H1 (cell line): Measurements from ENCODE around the gene SMYD3. TPM values are rescaled to one million over a fixed set of nuclear protein-coding genes. Genes with fewer than 3 reads are reported as not detected.

Experiments used
- CTCF ChIA-PET: fragments of 300-600 bp; sonication (Branson Sonifier 250); formaldehyde crosslinking; loops from one replicate; lab custom pipeline; 2021; ENCODE audit not compliant: partially characterized antibody; lab: Charles Lee
- POLR2A ChIA-PET: fragments of 300-600 bp; sonication (Branson Sonifier 250); formaldehyde crosslinking; loops from one replicate; lab custom pipeline; 2021; ENCODE audit warnings: inconsistent platforms; ENCODE audit not compliant: partially characterized antibody; lab: Charles Lee
- DNase-seq, 2 experiments: peaks; one replicate each; pipeline versions ENCODE4 v3.0.0 to v3.0.0-alpha.2; 2010 to 2022; ENCODE audit warnings: low spot score in 2 of 2, low read depth in 1 of 2, mixed read lengths in 1 of 2
- FAIRE-seq: peaks from 2 replicates; lab custom pipeline; 2011; peaks lifted over from hg19 to GRCh38; lab: Jason Lieb, UNC
- H2AFZ ChIP-seq: 2 replicates; pipeline ENCODE4 v1.8.1; 2012; ENCODE audit warnings: low read length, inconsistent platforms
- H2AK5ac ChIP-seq: 2 replicates; pipeline ENCODE4 v1.6.1; 2013; ENCODE audit warnings: low read depth, low read length
- H2BK120ac ChIP-seq: replicated peaks from 2 replicates; pipeline ENCODE3; 2013; ENCODE audit warnings: low read depth, low read length, inconsistent platforms
- H2BK12ac ChIP-seq: 2 replicates; pipeline ENCODE4 v1.6.1; 2013; ENCODE audit warnings: low read depth, low read length
- H2BK15ac ChIP-seq: 2 replicates; pipeline ENCODE4 v1.6.1; 2013; ENCODE audit warnings: low read length
- H2BK20ac ChIP-seq: 2 replicates; pipeline ENCODE4 v1.6.1; 2013; ENCODE audit warnings: low read length
- H2BK5ac ChIP-seq: 2 replicates; pipeline ENCODE4 v1.6.1; 2013; ENCODE audit warnings: low read depth, low read length
- H3K14ac ChIP-seq: 2 replicates; pipeline ENCODE4 v1.6.1; 2013; ENCODE audit warnings: inconsistent platforms; ENCODE audit not compliant: insufficient read length
- H3K18ac ChIP-seq: 2 replicates; pipeline ENCODE4 v1.6.1; 2013; ENCODE audit warnings: low read length; ENCODE audit errors: extremely low read depth
- H3K23ac ChIP-seq: 2 replicates; pipeline ENCODE4 v1.6.1; 2013; ENCODE audit warnings: inconsistent platforms; ENCODE audit not compliant: insufficient read length
- H3K23me2 ChIP-seq: 2 replicates; pipeline ENCODE4 v1.6.1; 2013; ENCODE audit warnings: low read depth, low read length
- H3K27ac ChIP-seq: 2 replicates; pipeline ENCODE4 v1.6.1; 2011; ENCODE audit warnings: low read depth, low read length, inconsistent platforms
- H3K27me3 ChIP-seq, 4 experiments: replicated peaks in 1 of 4; 1 replicate in 1 of 4; 2 replicates in 3 of 4; pipeline versions ENCODE4 v1.6.1 to v1.8.1; 2011 to 2013; ENCODE audit warnings: low read length in 3 of 4, mild to moderate bottlenecking in 3 of 4, inconsistent platforms in 2 of 4, mixed read lengths in 2 of 4, moderate library complexity in 1 of 4; ENCODE audit not compliant: control insufficient read depth in 3 of 4, insufficient read depth in 3 of 4; ENCODE audit errors: extremely low read depth in 1 of 4
- H3K36me3 ChIP-seq, 4 experiments: 2 replicates each; pipeline versions ENCODE4 v1.6.1 to v1.8.1; 2011 to 2013; ENCODE audit warnings: mild to moderate bottlenecking in 4 of 4, low read length in 3 of 4, moderate library complexity in 2 of 4, control low read depth in 1 of 4, inconsistent platforms in 1 of 4; ENCODE audit not compliant: insufficient read depth in 4 of 4, control insufficient read depth in 2 of 4
- H3K4ac ChIP-seq: replicated peaks from 2 replicates; pipeline ENCODE3; 2013; ENCODE audit warnings: low read length, low read depth, mixed read lengths, inconsistent platforms; ENCODE audit not compliant: insufficient read length
- H3K4me1 ChIP-seq, 4 experiments: replicated peaks in 1 of 4; 1 replicate in 1 of 4; 2 replicates in 3 of 4; pipeline versions ENCODE4 v1.6.1 to v1.8.1; 2011 to 2013; ENCODE audit warnings: low read length in 3 of 4, inconsistent platforms in 2 of 4, mixed read lengths in 1 of 4; ENCODE audit not compliant: insufficient read depth in 4 of 4, control insufficient read depth in 3 of 4
- H3K4me2 ChIP-seq, 2 experiments: 2 replicates each; pipeline versions ENCODE4 v1.6.1 to v1.8.1; 2011 to 2013; ENCODE audit warnings: low read depth in 2 of 2, low read length in 2 of 2, control low read depth in 1 of 2, inconsistent platforms in 1 of 2, mild to moderate bottlenecking in 1 of 2; ENCODE audit not compliant: insufficient read depth in 1 of 2
- H3K4me3 ChIP-seq, 4 experiments: fragments of 200-600, 300-600 bp in 1 of 4; sonication (generic), shearing (Covaris generic), sonication (Bioruptor Twin) in 1 of 4; 2 replicates each; pipeline versions ENCODE4 v1.5.1 to v1.8.1; 2011 to 2016; ENCODE audit warnings: low read length in 4 of 4, low read depth in 3 of 4, control low read depth in 2 of 4, inconsistent platforms in 2 of 4, mild to moderate bottlenecking in 2 of 4, mixed read lengths in 1 of 4, moderate library complexity in 1 of 4; ENCODE audit not compliant: insufficient read depth in 2 of 4; ENCODE audit errors: extremely low read depth in 1 of 4
- H3K56ac ChIP-seq: replicated peaks from 2 replicates; pipeline ENCODE3; 2013; ENCODE audit warnings: low read depth, mild to moderate bottlenecking, mixed read lengths, low read length, inconsistent platforms; ENCODE audit not compliant: insufficient read length
- H3K79me1 ChIP-seq: 2 replicates; pipeline ENCODE4 v1.6.1; 2013; ENCODE audit warnings: low read depth, low read length, control low read depth
- H3K79me2 ChIP-seq, 2 experiments: 2 replicates each; pipeline versions ENCODE4 v1.6.1 to v1.8.1; 2012 to 2013; ENCODE audit warnings: low read length in 2 of 2, mild to moderate bottlenecking in 2 of 2, inconsistent platforms in 1 of 2; ENCODE audit not compliant: insufficient read depth in 2 of 2, control insufficient read depth in 1 of 2
- H3K9ac ChIP-seq, 4 experiments: replicated peaks in 1 of 4; 1 replicate in 1 of 4; 2 replicates in 3 of 4; pipeline versions ENCODE4 v1.6.1 to v1.8.1; 2011 to 2013; ENCODE audit warnings: low read depth in 3 of 4, low read length in 3 of 4, control low read depth in 2 of 4, mild to moderate bottlenecking in 2 of 4, moderate library complexity in 2 of 4, inconsistent platforms in 1 of 4; ENCODE audit errors: extremely low read depth in 1 of 4
- H3K9me3 ChIP-seq, 2 experiments: 2 replicates each; pipeline versions ENCODE4 v1.6.1 to v1.8.1; 2012 to 2013; ENCODE audit warnings: mild to moderate bottlenecking in 2 of 2, moderate library complexity in 2 of 2, control low read depth in 1 of 2, inconsistent platforms in 1 of 2, low read depth in 1 of 2, low read length in 1 of 2, mixed read lengths in 1 of 2; ENCODE audit not compliant: insufficient read depth in 2 of 2
- H4K20me1 ChIP-seq, 2 experiments: replicated peaks in 1 of 2; 2 replicates each; pipeline versions ENCODE3 to v1.8.1; 2011 to 2013; ENCODE audit warnings: inconsistent platforms in 2 of 2, low read length in 2 of 2, mild to moderate bottlenecking in 1 of 2; ENCODE audit not compliant: insufficient read depth in 2 of 2, control insufficient read depth in 1 of 2
- H4K5ac ChIP-seq: 2 replicates; pipeline ENCODE4 v1.6.1; 2013; ENCODE audit warnings: low read length, low read depth, mixed read lengths, inconsistent platforms; ENCODE audit not compliant: insufficient read length
- H4K8ac ChIP-seq: 2 replicates; pipeline ENCODE4 v1.8.0; 2013; ENCODE audit warnings: mild to moderate bottlenecking, moderate library complexity, low read length, inconsistent platforms; ENCODE audit not compliant: insufficient read depth; ENCODE audit errors: extremely low read depth
- H4K91ac ChIP-seq: replicated peaks from 2 replicates; pipeline ENCODE3; 2013; ENCODE audit warnings: low read length, mixed read lengths, inconsistent platforms; ENCODE audit not compliant: insufficient read length
- ATF2 ChIP-seq: IDR thresholded peaks from 2 replicates; pipeline ENCODE4 v1.6.1; 2012; ENCODE audit warnings: low read length, inconsistent platforms
- ATF3 ChIP-seq: IDR thresholded peaks from 2 replicates; pipeline ENCODE4 v1.6.1; 2011; ENCODE audit warnings: low read depth, mild to moderate bottlenecking, low read length; ENCODE audit not compliant: insufficient read depth
- BRCA1 ChIP-seq: IDR thresholded peaks from 2 replicates; pipeline ENCODE4 v1.6.1; 2012; ENCODE audit warnings: low read depth, low read length, improper control_type of control experiment
- CBX8 ChIP-seq: fragments of 300-800, 300-1000 bp; sonication (generic); IDR thresholded peaks from 2 replicates; pipeline ENCODE4 v1.7.1; 2016; ENCODE audit warnings: low read depth, low read length, borderline replicate concordance
- CREB1 ChIP-seq: IDR thresholded peaks from 2 replicates; pipeline ENCODE4 v1.6.1; 2012; ENCODE audit warnings: inconsistent platforms
- HDAC2 ChIP-seq, 2 experiments: fragments of 300-600 bp in 1 of 2; sonication (generic) in 1 of 2; IDR thresholded peaks; 2 replicates each; pipeline ENCODE4 v1.6.1; 2011 to 2012; ENCODE audit warnings: low read depth in 2 of 2, low read length in 2 of 2, mild to moderate bottlenecking in 2 of 2, moderate library complexity in 2 of 2, borderline replicate concordance in 1 of 2, inconsistent platforms in 1 of 2
- JUN ChIP-seq: IDR thresholded peaks from 2 replicates; pipeline ENCODE4 v1.6.1; 2011; ENCODE audit warnings: low read depth, mild to moderate bottlenecking, improper control_type of control experiment, low read length
- KDM1A ChIP-seq: fragments of 200-600, 300-600 bp; sonication (generic); IDR thresholded peaks from 2 replicates; pipeline ENCODE4 v1.7.1; 2016; ENCODE audit warnings: mild to moderate bottlenecking, low read length, borderline replicate concordance
- MAFK ChIP-seq: IDR thresholded peaks from 2 replicates; pipeline ENCODE4 v1.6.1; 2012; ENCODE audit warnings: low read depth, mild to moderate bottlenecking, improper control_type of control experiment, low read length
- POLR2A ChIP-seq, 2 experiments: IDR thresholded peaks; 1 replicate in 1 of 2; 2 replicates in 1 of 2; pipeline ENCODE4 v1.6.1; 2011; ENCODE audit warnings: low read depth in 2 of 2, low read length in 2 of 2, mild to moderate bottlenecking in 2 of 2; ENCODE audit errors: control extremely low read depth in 1 of 2
- RAD21 ChIP-seq, 2 experiments: IDR thresholded peaks in 1 of 2; conservative IDR thresholded peaks in 1 of 2; 2 replicates each; pipeline ENCODE4 v1.6.1; 2011; ENCODE audit warnings: low read depth in 2 of 2, low read length in 2 of 2, improper control_type of control experiment in 1 of 2, inconsistent platforms in 1 of 2, mild to moderate bottlenecking in 1 of 2, moderate library complexity in 1 of 2
- SIX5 ChIP-seq: IDR thresholded peaks from 2 replicates; pipeline ENCODE4 v1.6.1; 2011; ENCODE audit warnings: mild to moderate bottlenecking, low read depth, low read length
- WGBS, 2 experiments: shearing (Covaris generic) in 1 of 2; methylation state at CpG; one replicate each; pipeline versions ENCODE4 v1.1.6 to v1.1.7; 2013 to 2015; ENCODE audit warnings: low lambda C conversion rate in 2 of 2, mixed read lengths in 2 of 2, inconsistent platforms in 1 of 2, low coverage in 1 of 2, missing lambda C conversion rate in 1 of 2; ENCODE audit not compliant: insufficient replicate concordance in 2 of 2, insufficient coverage in 1 of 2, insufficient read length in 1 of 2; ENCODE audit errors: extremely low coverage in 1 of 2, missing lambda C conversion rate in 1 of 2; 5-methylcytosine and 5-hydroxymethylcytosine counted together
- polyA plus RNA-seq, 7 experiments: library from polyadenylated mRNA; depleted of rRNA in 3 of 7; stranded (reverse) in 5 of 7; unstranded in 2 of 7; fragments of >200 nt in 5 of 7; fragments of 200-250 nt in 2 of 7; gene quantifications; 1 replicate in 5 of 7; 2 replicates in 1 of 7; 4 replicates in 1 of 7; pipeline versions ENCODE4 v1.2.1 to v1.2.3, GENCODE V29; 2011 to 2013; ENCODE audit warnings: missing spikeins in 2 of 7, mixed read lengths in 2 of 7
- total RNA-seq: library from RNA; stranded (reverse); fragmentation: NEBNext Ultra II Directional; extraction: Animal tissue kit (Norgen Biotek cat#: 25700); gene quantifications from 2 replicates; pipeline ENCODE4 v1.2.1, GENCODE V29; 2021

The SMYD3 gene
- total and polyA plus RNA-seq, 2 of the 8 experiments (the other 6 are each of a cell fraction or from before 2014, with no cell fraction given), result 17.3 to 25.4 TPM

- Histone ChIP-seq H4K20me1 (no peaks in the 10 kb centered on the region), H3K23ac (no peak overlapping the region), H4K8ac (no peak overlapping the region), H3K36me3 (0 out of 8 replicates have a peak, but pooled peaks cover 0 to 4% (median 0%) of the 10 kb centered on the region in 4 experiments), H2BK15ac (no peak overlapping the region), H2BK120ac (no peak overlapping the region), H3K79me2 (no peaks in the 10 kb centered on the region), H2AK5ac (no peak overlapping the region), H2BK12ac (no peak overlapping the region), H3K79me1 (no peaks in the 10 kb centered on the region), H3K9me3 (no peaks in the 10 kb centered on the region; a peak in 1 of 4 replicates), H3K4me1 (peaks cover 0 to 13% (median 4%) of the 10 kb centered on the region in 4 experiments; a peak in 3 of 7 replicates), H4K91ac (no peak overlapping the region), H3K23me2 (no peaks in the 10 kb centered on the region), H3K27ac (no peak overlapping the region), H2BK5ac (no peak overlapping the region), H3K18ac (no peak overlapping the region), H3K9ac (no peak overlapping the region), H3K56ac (no peak overlapping the region), H4K5ac (no peak overlapping the region), H3K4ac (no peak overlapping the region), H2AFZ (no peak overlapping the region), H3K4me2 (no peak overlapping the region), H2BK20ac (no peak overlapping the region), H3K14ac (no peak overlapping the region), H3K4me3 (no peak overlapping the region), H3K27me3 (no peaks in the 10 kb centered on the region)
- 90% methylated on average over 3 of the region's 3 CpGs; no CpG with 5 or more reads in 1 of the 2 experiments for WGBS, 2 experiments
- DNase-seq, result no peak
- CTCF ChIA-PET, result no interaction called here
- POLR2A ChIA-PET, result no interaction called here
- no peak for FAIRE-seq
- TF ChIP-seq BRCA1 (no peak), POLR2A (IDR thresholded peaks at IDR 0.05; ENCODE audit: control extremely low read depth in 1 of 2, low read depth in 2 of 2, low read length in 2 of 2) (no peak), CREB1 (no peak), HDAC2 (IDR thresholded peaks at IDR 0.05; ENCODE audit: borderline replicate concordance in 1 of 2, low read depth in 2 of 2, low read length in 2 of 2) (no peak), ATF2 (no peak), JUN (no peak), ATF3 (no peak), RAD21 (IDR thresholded peaks at IDR 0.05 in 1 of 2, conservative IDR thresholded peaks at IDR 0.05 in 1 of 2; ENCODE audit: low read depth in 2 of 2, low read length in 2 of 2) (no peak), KDM1A (no peak), CBX8 (no peak), MAFK (no peak), SIX5 (no peak)
These were observed 69.1 kb downstream of the SMYD3 start for GRCh38 chr1:246437961-246438360.
